GM18502 (cell line): ENCODE results near the gene STMN3.

Experiments
- ATAC-seq: cut with Tn5 transposase; IDR thresholded peaks from one replicate; pipeline ENCODE4 v1.9.1; 2021; ENCODE audit warnings: mild to moderate bottlenecking; ENCODE audit not compliant: unreplicated experiment, poor library complexity

The STMN3 gene

GRCh38 chr20:63653041-63653973, at the start of gene STMN3:
Gene STMN3, minus strand, starts transcription at chr20:63653424. Its CDS starts 79 bp downstream, at chr20:63653345.
- no peak for ATAC-seq

- no peak for ATAC-seq
These were observed 48.9 kb upstream of the STMN3 start for GRCh38 chr20:63702036-63702665.

DNA sequence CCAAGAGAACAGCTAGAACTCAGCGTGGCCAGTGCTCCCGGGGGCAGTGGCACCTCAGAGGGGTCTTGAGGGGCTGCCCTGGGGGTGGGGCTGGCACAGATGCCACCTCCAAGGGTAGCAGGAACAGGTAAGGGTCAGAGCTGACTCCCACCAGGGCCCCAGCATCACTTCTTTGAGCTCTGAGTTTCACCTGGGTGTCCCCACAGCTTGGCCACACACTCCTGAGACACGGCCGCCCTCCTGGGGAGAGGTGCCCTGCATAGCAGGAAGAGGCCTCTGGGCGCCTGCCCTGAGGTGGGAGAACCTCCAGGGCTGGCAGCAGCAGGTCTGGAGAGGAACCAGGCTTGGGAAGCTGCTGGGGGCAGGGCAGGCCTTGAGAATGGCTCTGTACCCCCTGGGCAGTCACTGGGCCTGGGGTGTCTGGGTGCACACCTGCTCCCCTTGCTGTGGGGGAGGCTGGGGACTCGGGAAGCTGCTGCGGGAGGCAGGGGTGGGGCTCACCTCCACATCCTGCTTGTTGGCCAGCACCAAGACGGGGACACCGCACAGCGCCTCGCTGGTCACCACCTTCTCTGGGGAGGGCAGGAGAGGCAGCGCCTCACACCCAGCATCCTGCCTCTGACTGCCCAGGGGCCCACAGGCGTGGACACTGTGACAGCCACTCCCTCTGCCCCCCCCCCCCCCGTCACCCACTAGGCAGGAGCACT, 48.3 kb upstream of the STMN3 start:
- ATAC-seq = no peak

DNA sequence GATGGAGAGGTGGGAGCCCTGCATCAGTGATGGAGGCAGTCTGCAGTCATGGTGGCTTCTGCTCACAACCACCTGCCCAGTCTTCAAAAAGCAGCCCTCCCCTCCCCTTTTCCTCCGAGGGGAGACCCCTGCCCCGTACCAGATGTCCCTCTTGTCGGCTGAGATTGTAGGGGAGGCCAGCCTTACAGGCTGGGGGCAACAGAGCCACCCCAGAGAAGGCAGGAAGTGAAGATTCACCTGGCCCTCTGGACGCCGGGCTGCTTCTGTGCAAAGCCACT, 47.8 kb upstream of the STMN3 start:
- ATAC-seq = no peak

- no peak for ATAC-seq
These were observed 47.2 kb upstream of the STMN3 start for GRCh38 chr20:63700199-63701050.

DNA sequence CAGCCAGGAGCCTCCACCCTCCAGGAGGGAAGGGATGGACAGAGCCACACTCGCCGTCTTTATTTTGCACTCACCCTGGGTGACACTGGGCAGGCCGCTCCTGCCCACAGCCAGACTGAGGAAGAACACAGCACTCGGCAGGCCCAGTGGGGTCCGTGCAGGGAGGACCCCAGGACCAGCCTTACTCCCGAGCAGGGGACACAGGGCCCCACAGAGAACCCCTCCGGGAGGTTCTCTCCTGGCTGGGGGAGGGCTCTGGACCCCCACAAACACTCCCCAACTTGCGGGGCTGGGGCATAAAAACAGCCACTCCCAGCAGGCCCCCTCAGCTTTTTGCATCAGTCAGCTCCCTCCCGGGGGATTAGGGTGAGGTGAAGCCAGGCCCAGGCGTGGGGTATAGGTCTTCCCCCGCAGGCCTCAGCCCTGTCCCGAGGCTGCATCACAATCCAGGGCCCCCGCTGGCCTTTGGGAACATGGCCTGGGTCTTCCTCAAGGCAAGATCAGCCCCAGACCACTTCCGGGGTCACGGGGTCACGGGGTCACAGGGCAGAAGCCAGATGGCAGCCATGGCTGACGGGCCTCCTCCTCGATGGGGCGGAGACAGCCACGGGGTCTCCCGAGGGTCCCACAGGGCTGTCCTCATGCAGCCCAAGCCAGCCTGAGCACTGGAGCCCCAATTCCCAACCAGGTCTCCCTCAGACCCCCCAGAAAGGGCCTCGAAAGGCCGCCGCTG, 46.4 kb upstream of the STMN3 start:
- no peak for ATAC-seq

GRCh38 chr20:63698739-63699465, 45.7 kb upstream of the STMN3 start:
- ATAC-seq = no peak

GRCh38 chr20:63697868-63698545, 44.8 kb upstream of the STMN3 start:
- ATAC-seq = no peak

DNA sequence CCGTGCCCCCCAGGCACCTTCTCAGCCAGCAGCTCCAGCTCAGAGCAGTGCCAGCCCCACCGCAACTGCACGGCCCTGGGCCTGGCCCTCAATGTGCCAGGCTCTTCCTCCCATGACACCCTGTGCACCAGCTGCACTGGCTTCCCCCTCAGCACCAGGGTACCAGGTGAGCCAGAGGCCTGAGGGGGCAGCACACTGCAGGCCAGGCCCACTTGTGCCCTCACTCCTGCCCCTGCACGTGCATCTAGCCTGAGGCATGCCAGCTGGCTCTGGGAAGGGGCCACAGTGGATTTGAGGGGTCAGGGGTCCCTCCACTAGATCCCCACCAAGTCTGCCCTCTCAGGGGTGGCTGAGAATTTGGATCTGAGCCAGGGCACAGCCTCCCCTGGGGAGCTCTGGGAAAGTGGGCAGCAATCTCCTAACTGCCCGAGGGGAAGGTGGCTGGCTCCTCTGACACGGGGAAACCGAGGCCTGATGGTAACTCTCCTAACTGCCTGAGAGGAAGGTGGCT, 44.2 kb upstream of the STMN3 start:
- no peak for ATAC-seq

- no peak for ATAC-seq
These were observed 43.6 kb upstream of the STMN3 start, which contains the start of gene TNFRSF6B for GRCh38 chr20:63696628-63697356. Gene TNFRSF6B, plus strand, starts transcription at chr20:63696652. Its CDS starts 116 bp downstream, at chr20:63696768.

GRCh38 chr20:63696306-63696627, 43.0 kb upstream of the STMN3 start:
- no peak for ATAC-seq

DNA sequence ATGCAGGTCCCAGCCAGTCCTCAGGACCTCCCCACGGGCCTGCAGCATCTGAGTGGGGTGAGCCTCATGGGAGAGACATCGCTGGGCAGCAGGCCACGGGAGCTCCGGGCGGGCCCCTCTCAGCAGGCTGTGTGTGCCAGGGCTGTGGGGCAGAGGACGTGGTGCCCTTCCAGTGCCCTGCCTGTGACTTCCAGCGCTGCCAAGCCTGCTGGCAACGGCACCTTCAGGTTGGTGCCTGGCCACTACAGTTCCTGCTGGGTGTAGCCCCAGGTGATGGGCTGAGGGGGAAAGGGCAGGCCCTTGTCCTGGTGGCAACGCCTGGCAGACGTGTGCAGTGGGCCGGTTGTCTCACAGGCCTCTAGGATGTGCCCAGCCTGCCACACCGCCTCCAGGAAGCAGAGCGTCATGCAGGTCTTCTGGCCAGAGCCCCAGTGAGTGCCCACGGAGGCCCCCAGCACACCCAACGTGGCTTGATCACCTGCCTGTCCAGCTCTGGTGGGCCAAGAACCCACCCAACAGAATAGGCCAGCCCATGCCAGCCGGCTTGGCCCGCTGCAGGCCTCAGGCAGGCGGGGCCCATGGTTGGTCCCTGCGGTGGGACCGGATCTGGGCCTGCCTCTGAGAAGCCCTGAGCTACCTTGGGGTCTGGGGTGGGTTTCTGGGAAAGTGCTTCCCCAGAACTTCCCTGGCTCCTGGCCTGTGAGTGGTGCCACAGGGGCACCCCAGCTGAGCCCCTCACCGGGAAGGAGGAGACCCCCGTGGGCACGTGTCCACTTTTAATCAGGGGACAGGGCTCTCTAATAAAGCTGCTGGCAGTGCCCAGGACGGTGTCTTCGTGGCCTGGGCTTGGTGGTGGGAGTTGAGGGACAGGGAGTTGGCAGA, 42.4 kb upstream of the STMN3 start:
- no peak for ATAC-seq

- no peak for ATAC-seq
These were observed 41.6 kb upstream of the STMN3 start for GRCh38 chr20:63694584-63695423.

- no peak for ATAC-seq
These were observed 40.7 kb upstream of the STMN3 start for GRCh38 chr20:63693733-63694583.
